ENCODE results near the gene NUDT3. TPM values are rescaled to one million over a fixed set of nuclear protein-coding genes. Genes with fewer than 3 reads are reported as not detected.
A peak's percentile ranks its signal among the peaks of the same experiment; 100 is the strongest.

Gene NUDT3
- total RNA-seq, 2 donors from 2014 or later: 22.8 to 24.7 TPM

DNA sequence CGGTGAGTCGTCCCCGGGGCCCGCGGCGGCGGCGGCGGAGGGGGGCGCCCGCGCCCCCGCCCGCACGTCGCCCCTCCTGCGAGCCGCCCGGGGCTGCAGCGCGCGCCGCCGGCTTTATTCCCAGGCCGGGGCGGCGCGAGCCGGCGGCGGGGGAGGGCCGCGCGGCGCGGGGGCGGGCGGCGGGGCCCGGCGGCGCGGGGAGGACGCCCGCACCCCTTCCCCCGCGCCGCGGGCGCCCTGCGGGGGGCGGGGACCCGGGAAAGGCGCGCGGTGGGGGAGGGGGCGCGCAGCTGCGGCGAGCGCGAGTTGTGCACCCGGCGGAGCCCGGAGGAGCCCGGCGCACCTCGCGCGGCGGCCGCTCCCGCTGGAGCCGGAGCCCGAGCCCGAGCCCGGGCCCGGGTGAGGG is 155.2 kb downstream of the NUDT3 start:
- Mint-ChIP-seq H3K4me3 (peak overlapping the region; percentile 89), H3K36me3 (ENCODE audit: low read depth) (peaks cover 37% of the 10 kb centered on the region), H3K27ac (no peak overlapping the region), H3K4me1 (peaks cover 38% of the 10 kb centered on the region), H3K27me3 (ENCODE audit: insufficient read depth) (no peaks in the 10 kb centered on the region), H3K9me3 (no peaks in the 10 kb centered on the region)
- H3K27me3 ChIP-seq (ENCODE audit: control insufficient read depth, insufficient read depth, low read length, poor library complexity, severe bottlenecking): no peaks in the 10 kb centered on the region
- H3K9ac ChIP-seq (ENCODE audit: extremely low read depth, low read length, poor library complexity, severe bottlenecking): peak overlapping the region; percentile 83
- peak overlapping the region; percentile 95 for H3K4me3 ChIP-seq (ENCODE audit: low read length)
- no peak for DNase-seq
- 0% methylated on average over 16 to 78 of the region's 78 CpGs for WGBS, 2 experiments (ENCODE audit: insufficient coverage in 1 of 2, insufficient read length in 1 of 2)
- H3K36me3 ChIP-seq (ENCODE audit: control insufficient read depth, insufficient read depth, low read length): peaks cover 37% of the 10 kb centered on the region
- TF ChIP-seq, protein P1, sequence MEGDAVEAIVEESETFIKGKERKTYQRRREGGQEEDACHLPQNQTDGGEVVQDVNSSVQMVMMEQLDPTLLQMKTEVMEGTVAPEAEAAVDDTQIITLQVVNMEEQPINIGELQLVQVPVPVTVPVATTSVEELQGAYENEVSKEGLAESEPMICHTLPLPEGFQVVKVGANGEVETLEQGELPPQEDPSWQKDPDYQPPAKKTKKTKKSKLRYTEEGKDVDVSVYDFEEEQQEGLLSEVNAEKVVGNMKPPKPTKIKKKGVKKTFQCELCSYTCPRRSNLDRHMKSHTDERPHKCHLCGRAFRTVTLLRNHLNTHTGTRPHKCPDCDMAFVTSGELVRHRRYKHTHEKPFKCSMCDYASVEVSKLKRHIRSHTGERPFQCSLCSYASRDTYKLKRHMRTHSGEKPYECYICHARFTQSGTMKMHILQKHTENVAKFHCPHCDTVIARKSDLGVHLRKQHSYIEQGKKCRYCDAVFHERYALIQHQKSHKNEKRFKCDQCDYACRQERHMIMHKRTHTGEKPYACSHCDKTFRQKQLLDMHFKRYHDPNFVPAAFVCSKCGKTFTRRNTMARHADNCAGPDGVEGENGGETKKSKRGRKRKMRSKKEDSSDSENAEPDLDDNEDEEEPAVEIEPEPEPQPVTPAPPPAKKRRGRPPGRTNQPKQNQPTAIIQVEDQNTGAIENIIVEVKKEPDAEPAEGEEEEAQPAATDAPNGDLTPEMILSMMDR (conservative IDR thresholded peaks at IDR 0.05): no peak
- no peak overlapping the region for H3K27ac ChIP-seq (ENCODE audit: low read depth, low read length)
- peaks cover 18% of the 10 kb centered on the region for H3K4me1 ChIP-seq (ENCODE audit: control insufficient read depth, insufficient read depth, low read length)
- H3K9me3 ChIP-seq (ENCODE audit: control insufficient read depth, low read length): no peaks in the 10 kb centered on the region

DNA sequence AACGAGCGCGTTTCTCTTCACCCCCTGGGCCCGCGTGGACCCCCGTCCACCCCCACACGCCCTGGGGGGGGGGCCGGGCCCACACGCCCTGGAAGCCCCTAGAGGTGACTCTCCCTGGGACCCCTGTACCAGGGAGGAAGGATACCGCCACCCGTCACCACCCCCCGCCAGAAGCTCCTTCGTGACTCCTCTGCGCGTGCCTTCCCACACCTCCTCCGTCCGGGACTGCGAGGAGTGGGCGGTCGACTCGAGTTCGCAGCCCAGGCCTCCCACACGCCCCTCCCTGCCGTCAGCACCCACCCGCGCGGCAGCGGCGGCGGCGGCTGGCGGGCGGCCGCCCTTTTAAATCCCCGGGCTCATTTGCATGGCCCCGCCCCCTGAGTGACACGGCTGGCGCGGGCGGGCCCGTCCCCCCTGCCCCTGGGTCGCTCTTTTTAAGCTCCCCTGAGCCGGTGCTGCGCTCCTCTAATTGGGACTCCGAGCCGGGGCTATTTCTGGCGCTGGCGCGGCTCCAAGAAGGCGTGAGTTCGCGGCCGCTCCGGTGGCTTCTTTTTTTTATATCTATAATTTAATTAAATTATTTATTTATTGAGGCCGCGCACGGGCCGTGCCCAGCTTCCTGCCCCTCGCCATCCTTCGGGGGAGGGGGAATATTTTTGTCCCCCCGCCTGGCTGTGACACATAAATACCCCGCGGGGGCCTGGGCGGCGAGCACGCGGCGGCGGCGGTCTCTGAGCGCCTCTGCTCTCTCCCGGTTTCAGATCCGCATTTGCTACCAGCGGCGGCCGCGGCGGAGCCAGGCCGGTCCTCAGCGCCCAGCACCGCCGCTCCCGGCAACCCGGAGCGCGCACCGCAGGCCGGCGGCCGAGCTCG is 155.8 kb downstream of the NUDT3 start, which contains the start of gene HMGA1:
Gene HMGA1 (plus strand): TSS at position 431 of the 873 bp plus-strand sequence. CDS start 3,908 bp downstream, outside the sequence.
- DNase-seq: peak; percentile 94
- WGBS, 2 experiments (ENCODE audit: insufficient coverage in 1 of 2, insufficient read length in 1 of 2): 0% methylated on average over 27 to 87 of the region's 91 CpGs
- peak within 1 kb of the TSS; percentile 95 for H3K4me3 ChIP-seq (ENCODE audit: low read length)
- peaks cover 30% of the 10 kb centered on the region for H3K36me3 ChIP-seq (ENCODE audit: control insufficient read depth, insufficient read depth, low read length)
- Mint-ChIP-seq H3K9me3 (no peaks in the 10 kb centered on the region), H3K4me1 (peaks cover 38% of the 10 kb centered on the region), H3K36me3 (ENCODE audit: low read depth) (peaks cover 30% of the 10 kb centered on the region), H3K4me3 (peak within 1 kb of the TSS; percentile 89), H3K27ac (peak within 1 kb of the TSS; percentile 98), H3K27me3 (ENCODE audit: insufficient read depth) (no peaks in the 10 kb centered on the region)
- H3K27me3 ChIP-seq (ENCODE audit: control insufficient read depth, insufficient read depth, low read length, poor library complexity, severe bottlenecking): no peaks in the 10 kb centered on the region
- H3K9me3 ChIP-seq (ENCODE audit: control insufficient read depth, low read length): no peaks in the 10 kb centered on the region
- peak within 1 kb of the TSS; percentile 97 for H3K27ac ChIP-seq (ENCODE audit: low read depth, low read length)
- TF ChIP-seq, protein P1 (conservative IDR thresholded peaks at IDR 0.05): no peak
- H3K9ac ChIP-seq (ENCODE audit: extremely low read depth, low read length, poor library complexity, severe bottlenecking): peak within 1 kb of the TSS; percentile 83
- H3K4me1 ChIP-seq (ENCODE audit: control insufficient read depth, insufficient read depth, low read length): peaks cover 17% of the 10 kb centered on the region

GRCh38 chr6:34236131-34236442 is 156.4 kb downstream of the NUDT3 start:
- Histone ChIP-seq H3K4me1 (ENCODE audit: control insufficient read depth, insufficient read depth, low read length) (peaks cover 13% of the 10 kb centered on the region), H3K27me3 (ENCODE audit: control insufficient read depth, insufficient read depth, low read length, poor library complexity, severe bottlenecking) (no peaks in the 10 kb centered on the region), H3K9ac (ENCODE audit: extremely low read depth, low read length, poor library complexity, severe bottlenecking) (peak overlapping the region; percentile 81), H3K9me3 (ENCODE audit: control insufficient read depth, low read length) (no peaks in the 10 kb centered on the region), H3K4me3 (ENCODE audit: low read length) (peak overlapping the region; percentile 80), H3K27ac (ENCODE audit: low read depth, low read length) (peak overlapping the region; percentile 97), H3K36me3 (ENCODE audit: control insufficient read depth, insufficient read depth, low read length) (peaks cover 24% of the 10 kb centered on the region)
- peaks cover 24% of the 10 kb centered on the region for H3K36me3 Mint-ChIP-seq (ENCODE audit: low read depth)
- H3K4me1 Mint-ChIP-seq: peaks cover 33% of the 10 kb centered on the region
- H3K27ac Mint-ChIP-seq: peak overlapping the region; percentile 98
- peak overlapping the region; percentile 89 for H3K4me3 Mint-ChIP-seq
- TF ChIP-seq, protein P1 (conservative IDR thresholded peaks at IDR 0.05): no peak
- no peaks in the 10 kb centered on the region for H3K27me3 Mint-ChIP-seq (ENCODE audit: insufficient read depth)
- WGBS, 2 experiments (ENCODE audit: insufficient coverage in 1 of 2, insufficient read length in 1 of 2): 0 to 1% methylated on average over 5 to 13 of the region's 13 CpGs
- no peaks in the 10 kb centered on the region for H3K9me3 Mint-ChIP-seq
- no peak for DNase-seq
